HL-60 (cell line): ENCODE measurements around the gene OVCH2.

Experiments
- CTCF ChIP-seq: IDR thresholded peaks from one replicate; pipeline ENCODE4 v1.5.1; 2011; ENCODE audit warnings: low read length, control low read depth, inconsistent platforms; ENCODE audit not compliant: insufficient read depth
- GABPA ChIP-seq: IDR thresholded peaks from 2 replicates; pipeline ENCODE4 v1.6.1; 2012; ENCODE audit warnings: low read depth
- POLR2AphosphoS5 ChIP-seq: IDR thresholded peaks from 2 replicates; pipeline ENCODE4 v1.6.1; 2012; ENCODE audit warnings: low read depth
- SPI1 ChIP-seq: IDR thresholded peaks from 2 replicates; pipeline ENCODE4 v1.6.1; 2012; ENCODE audit warnings: low read depth, mild to moderate bottlenecking, borderline replicate concordance
- TF ChIP-seq, protein P1 (sequence below): IDR thresholded peaks from 2 replicates; pipeline ENCODE4 v1.6.1; 2012; ENCODE audit warnings: low read depth; ENCODE audit not compliant: insufficient replicate concordance

DNA sequence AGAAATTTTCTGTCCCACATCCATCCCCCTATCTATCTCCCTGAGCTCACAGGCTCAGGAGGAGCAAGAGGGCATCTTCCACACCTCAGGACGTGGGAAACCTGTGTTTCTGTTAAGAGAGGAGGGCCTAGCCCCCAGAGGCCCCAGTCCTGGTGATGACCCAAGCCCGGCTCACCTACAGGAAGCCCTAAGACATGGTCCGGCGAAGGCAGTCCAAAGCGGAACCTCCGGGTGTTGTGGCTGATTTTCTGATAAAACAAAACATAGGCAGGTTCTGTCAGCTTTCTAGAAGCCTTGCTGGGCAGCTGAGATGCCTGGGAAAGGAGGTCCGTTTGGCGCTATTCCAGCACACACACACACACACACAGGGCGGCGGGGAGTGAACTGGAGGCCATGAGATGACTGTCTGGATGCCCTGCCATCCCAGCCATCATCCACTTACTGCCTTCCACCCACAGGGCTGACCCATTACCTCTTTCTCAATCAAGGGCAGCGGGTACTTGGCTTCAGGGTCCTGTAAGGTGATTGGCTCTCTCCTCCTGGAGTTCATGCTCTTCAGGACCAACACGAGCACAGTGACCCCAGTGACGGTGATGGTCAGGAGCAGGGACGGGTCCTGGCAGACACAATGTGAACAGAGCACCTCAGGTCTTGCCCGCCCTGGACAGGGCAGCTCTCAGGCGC lies 33.9 kb downstream of the OVCH2 start:
- TF ChIP-seq CTCF (no peak), GABPA (no peak), POLR2AphosphoS5 (no peak), SPI1 (no peak)
- TF ChIP-seq, protein P1, sequence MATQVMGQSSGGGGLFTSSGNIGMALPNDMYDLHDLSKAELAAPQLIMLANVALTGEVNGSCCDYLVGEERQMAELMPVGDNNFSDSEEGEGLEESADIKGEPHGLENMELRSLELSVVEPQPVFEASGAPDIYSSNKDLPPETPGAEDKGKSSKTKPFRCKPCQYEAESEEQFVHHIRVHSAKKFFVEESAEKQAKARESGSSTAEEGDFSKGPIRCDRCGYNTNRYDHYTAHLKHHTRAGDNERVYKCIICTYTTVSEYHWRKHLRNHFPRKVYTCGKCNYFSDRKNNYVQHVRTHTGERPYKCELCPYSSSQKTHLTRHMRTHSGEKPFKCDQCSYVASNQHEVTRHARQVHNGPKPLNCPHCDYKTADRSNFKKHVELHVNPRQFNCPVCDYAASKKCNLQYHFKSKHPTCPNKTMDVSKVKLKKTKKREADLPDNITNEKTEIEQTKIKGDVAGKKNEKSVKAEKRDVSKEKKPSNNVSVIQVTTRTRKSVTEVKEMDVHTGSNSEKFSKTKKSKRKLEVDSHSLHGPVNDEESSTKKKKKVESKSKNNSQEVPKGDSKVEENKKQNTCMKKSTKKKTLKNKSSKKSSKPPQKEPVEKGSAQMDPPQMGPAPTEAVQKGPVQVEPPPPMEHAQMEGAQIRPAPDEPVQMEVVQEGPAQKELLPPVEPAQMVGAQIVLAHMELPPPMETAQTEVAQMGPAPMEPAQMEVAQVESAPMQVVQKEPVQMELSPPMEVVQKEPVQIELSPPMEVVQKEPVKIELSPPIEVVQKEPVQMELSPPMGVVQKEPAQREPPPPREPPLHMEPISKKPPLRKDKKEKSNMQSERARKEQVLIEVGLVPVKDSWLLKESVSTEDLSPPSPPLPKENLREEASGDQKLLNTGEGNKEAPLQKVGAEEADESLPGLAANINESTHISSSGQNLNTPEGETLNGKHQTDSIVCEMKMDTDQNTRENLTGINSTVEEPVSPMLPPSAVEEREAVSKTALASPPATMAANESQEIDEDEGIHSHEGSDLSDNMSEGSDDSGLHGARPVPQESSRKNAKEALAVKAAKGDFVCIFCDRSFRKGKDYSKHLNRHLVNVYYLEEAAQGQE = no peak
